Activated T-cell treated with anti-CD3 and anti-CD28 coated beads, Interleukin-2, amount 50 U/mL, for 1 hour (primary cell): ENCODE data around the gene CGREF1.

ENCODE experiments used
- DNase-seq: peaks from one replicate; pipeline ENCODE4 v3.0.0-alpha.2; 2020

Gene CGREF1

GRCh38 chr2:27118525-27119329 is at the start of gene CGREF1:
CGREF1 (minus strand) TSS chr2:27119128; CDS start chr2:27104366, 14,762 bp downstream.
- no peak for DNase-seq

GRCh38 chr2:27164960-27165763 is 46.2 kb upstream of the CGREF1 start:
- DNase-seq, result no peak

GRCh38 chr2:27162151-27163121 is 43.5 kb upstream of the CGREF1 start:
- DNase-seq, result no peak

- no peak for DNase-seq
These were observed 41.3 kb upstream of the CGREF1 start for GRCh38 chr2:27160191-27160590.

- no peak for DNase-seq
These were observed 40.3 kb upstream of the CGREF1 start for GRCh38 chr2:27159271-27159670.

- DNase-seq, result no peak
These were observed 39.5 kb upstream of the CGREF1 start for GRCh38 chr2:27158468-27158867.

- DNase-seq, result no peak
These were observed 36.2 kb upstream of the CGREF1 start for GRCh38 chr2:27155069-27155520.

GRCh38 chr2:27154488-27154887 is 35.6 kb upstream of the CGREF1 start:
- no peak for DNase-seq

- no peak for DNase-seq
These were observed 34.0 kb upstream of the CGREF1 start for GRCh38 chr2:27152796-27153464.

- no peak for DNase-seq
These were observed 33.3 kb upstream of the CGREF1 start for GRCh38 chr2:27152102-27152795.

GRCh38 chr2:27150639-27151230 is 31.8 kb upstream of the CGREF1 start:
- no peak for DNase-seq

- DNase-seq, result no peak
These were observed 30.9 kb upstream of the CGREF1 start for GRCh38 chr2:27149570-27150405.

- no peak for DNase-seq
These were observed 30.0 kb upstream of the CGREF1 start, which contains the start of gene TCF23 for GRCh38 chr2:27148801-27149439. TCF23 (plus strand) TSS chr2:27149004; CDS start chr2:27149134, 130 bp downstream.

- no peak for DNase-seq
These were observed 29.0 kb upstream of the CGREF1 start for GRCh38 chr2:27147935-27148334.

- no peak for DNase-seq
These were observed 26.8 kb upstream of the CGREF1 start for GRCh38 chr2:27145682-27146081.

- DNase-seq, result no peak
These were observed 24.4 kb upstream of the CGREF1 start for GRCh38 chr2:27143285-27143684.

- DNase-seq, result no peak
These were observed 20.4 kb upstream of the CGREF1 start, which contains the start of gene PRR30 for GRCh38 chr2:27139310-27139709. PRR30 (minus strand) TSS chr2:27139410; CDS start chr2:27138329, 1,081 bp downstream.

- no peak for DNase-seq
These were observed 19.2 kb upstream of the CGREF1 start for GRCh38 chr2:27138111-27138510.

GRCh38 chr2:27137322-27137935 is 18.5 kb upstream of the CGREF1 start:
- no peak for DNase-seq
